Left ventricle myocardium inferior (tissue), 1 donor: ENCODE results near the gene IQSEC2. TPM values are rescaled to one million over a fixed set of nuclear protein-coding genes. Genes with fewer than 3 reads are reported as not detected.

ENCODE experiments used
- DNase-seq: peaks from one replicate; pipeline ENCODE4 v3.0.0-alpha.2; 2020
- H3K27ac ChIP-seq: fragments of 200-600 bp; replicated peaks from 2 replicates; pipeline ENCODE4 v1.8.0; 2021
- H3K27me3 ChIP-seq: fragments of 200-600 bp; 2 replicates; pipeline ENCODE4 v1.8.0; 2021; ENCODE audit warnings: low read depth
- H3K36me3 ChIP-seq: fragments of 200-600 bp; 2 replicates; pipeline ENCODE4 v1.8.0; 2021
- H3K4me1 ChIP-seq: fragments of 200-600 bp; 2 replicates; pipeline ENCODE4 v1.8.0; 2021
- H3K4me3 ChIP-seq: fragments of 200-600 bp; 2 replicates; pipeline ENCODE4 v1.8.0; 2021; ENCODE audit warnings: mild to moderate bottlenecking, moderate library complexity
- H3K9me3 ChIP-seq: fragments of 200-600 bp; replicated peaks from 2 replicates; pipeline ENCODE4 v1.8.0; 2021
- intact Hi-C: fragments of 100-400 bp; cut with micrococcal nuclease; formaldehyde crosslinking; loops from one replicate; pipeline ENCODE4 v1.11.0; 2022
- total RNA-seq: library from RNA; stranded (reverse); fragmentation: NEBNext Ultra II Directional; extraction: Animal tissue kit (Norgen Biotek cat#: 25700); gene quantifications from one replicate; pipeline ENCODE4 v1.2.1, GENCODE V29; 2021
- TF ChIP-seq, protein P1 (sequence below): fragments of 200-600 bp; IDR thresholded peaks from 2 replicates; pipeline ENCODE4 v1.8.0; 2021; ENCODE audit warnings: antibody characterized with exemption, mild to moderate bottlenecking, borderline replicate concordance
- donor health status: DM: no; HTN: yes; CAD: no; lungs with severe emphysema.

IQSEC2 gene
- total RNA-seq, 1 donor from 2014 or later, result 17.1 TPM

DNA sequence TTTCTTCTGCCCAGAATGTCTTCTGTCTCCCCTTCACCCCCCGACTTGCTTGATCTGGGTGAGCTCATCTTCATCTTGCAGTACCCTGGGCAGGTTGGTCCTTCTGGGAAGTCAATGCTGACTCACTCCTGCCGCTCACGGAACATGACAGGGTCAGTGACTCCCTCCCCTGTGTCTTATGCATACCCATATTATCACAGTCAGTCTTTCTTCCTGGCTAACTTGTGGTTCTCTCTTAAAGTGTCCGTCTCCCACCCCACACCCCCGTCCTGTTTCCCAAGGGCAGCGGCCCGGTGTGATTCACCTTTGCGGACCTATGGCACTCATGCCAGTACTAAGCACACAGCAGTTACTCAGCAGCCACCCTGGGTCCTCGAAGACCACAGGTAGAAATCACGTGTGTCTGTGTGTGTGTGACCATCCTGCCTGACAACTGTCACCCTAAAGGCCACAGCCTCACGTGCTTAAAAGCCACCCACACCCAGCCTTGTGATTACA lies 17.7 kb downstream of the IQSEC2 start:
- Histone ChIP-seq H3K36me3 (no peaks in the 10 kb centered on the region), H3K27me3 (no peaks in the 10 kb centered on the region), H3K4me1 (no peaks in the 10 kb centered on the region), H3K27ac (no peak overlapping the region), H3K4me3 (no peak overlapping the region), H3K9me3 (no peaks in the 10 kb centered on the region)
- TF ChIP-seq, protein P1, sequence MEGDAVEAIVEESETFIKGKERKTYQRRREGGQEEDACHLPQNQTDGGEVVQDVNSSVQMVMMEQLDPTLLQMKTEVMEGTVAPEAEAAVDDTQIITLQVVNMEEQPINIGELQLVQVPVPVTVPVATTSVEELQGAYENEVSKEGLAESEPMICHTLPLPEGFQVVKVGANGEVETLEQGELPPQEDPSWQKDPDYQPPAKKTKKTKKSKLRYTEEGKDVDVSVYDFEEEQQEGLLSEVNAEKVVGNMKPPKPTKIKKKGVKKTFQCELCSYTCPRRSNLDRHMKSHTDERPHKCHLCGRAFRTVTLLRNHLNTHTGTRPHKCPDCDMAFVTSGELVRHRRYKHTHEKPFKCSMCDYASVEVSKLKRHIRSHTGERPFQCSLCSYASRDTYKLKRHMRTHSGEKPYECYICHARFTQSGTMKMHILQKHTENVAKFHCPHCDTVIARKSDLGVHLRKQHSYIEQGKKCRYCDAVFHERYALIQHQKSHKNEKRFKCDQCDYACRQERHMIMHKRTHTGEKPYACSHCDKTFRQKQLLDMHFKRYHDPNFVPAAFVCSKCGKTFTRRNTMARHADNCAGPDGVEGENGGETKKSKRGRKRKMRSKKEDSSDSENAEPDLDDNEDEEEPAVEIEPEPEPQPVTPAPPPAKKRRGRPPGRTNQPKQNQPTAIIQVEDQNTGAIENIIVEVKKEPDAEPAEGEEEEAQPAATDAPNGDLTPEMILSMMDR, result no peak
- intact Hi-C loops, result no loop called here
- DNase-seq, result no peak

DNA sequence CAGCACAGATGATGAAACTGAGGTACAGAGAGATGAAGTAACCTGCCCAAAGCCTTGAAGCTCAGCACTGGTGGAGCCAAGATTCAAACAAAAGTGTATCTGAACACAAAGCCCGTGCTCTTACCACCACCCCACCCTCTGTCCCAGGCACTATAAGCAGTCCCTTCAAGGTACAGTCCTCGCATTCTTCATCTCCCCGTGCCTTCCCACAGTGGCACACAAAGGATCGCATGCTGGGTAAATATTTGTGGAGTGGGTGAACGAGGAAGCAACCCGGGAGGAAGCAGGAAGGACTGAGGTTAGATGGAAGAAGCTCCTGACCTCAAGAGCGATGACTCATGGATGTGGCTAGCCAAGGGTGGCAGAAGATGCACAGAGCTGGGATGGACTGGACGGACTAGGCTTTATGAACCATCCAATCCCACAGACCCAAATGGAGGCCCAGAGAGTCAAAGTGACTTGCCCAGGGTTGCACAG lies 18.4 kb downstream of the IQSEC2 start:
- intact Hi-C loops, result no loop called here
- TF ChIP-seq, protein P1, result no peak
- no peaks in the 10 kb centered on the region for H3K9me3 ChIP-seq
- no peak for DNase-seq
- no peak overlapping the region for H3K4me3 ChIP-seq
- H3K4me1 ChIP-seq, result no peaks in the 10 kb centered on the region
- H3K27me3 ChIP-seq, result no peaks in the 10 kb centered on the region
- no peaks in the 10 kb centered on the region for H3K36me3 ChIP-seq
- H3K27ac ChIP-seq, result no peak overlapping the region

DNA sequence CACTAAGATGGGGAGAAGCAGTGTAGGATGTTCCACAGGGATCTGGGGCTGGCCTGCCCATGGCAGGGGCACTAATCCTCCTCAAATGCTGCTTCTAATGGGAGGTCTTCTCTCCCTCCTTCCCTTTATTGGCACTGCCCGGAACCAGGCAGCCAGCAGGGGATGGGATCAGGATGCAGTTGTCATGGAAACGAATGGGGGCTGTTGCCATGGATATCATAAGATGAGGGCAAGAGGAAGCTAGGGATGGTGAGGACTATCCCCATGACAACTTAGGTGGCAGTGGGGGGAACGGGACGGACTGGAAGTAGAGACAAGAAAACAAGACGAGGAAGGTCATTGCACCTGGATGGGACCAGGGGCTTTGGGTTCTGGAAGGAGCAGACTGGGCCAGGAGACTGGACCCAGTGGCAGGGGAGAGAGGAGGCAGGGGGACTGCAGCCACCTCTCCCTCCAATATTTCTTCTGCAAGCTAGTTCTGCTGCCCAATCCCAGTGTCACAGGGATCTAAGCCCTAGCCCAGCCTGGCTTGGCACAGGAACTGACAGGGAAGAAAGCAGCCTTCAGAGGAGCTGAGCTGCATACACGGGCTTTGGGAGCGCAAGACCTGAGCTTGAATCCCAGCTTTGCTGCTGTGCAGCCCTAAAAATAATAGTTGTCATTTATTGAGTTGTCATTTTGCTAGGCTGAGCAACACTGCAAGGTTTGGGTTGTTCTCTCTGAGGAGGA lies 19.0 kb downstream of the IQSEC2 start:
- H3K27ac ChIP-seq, result no peak overlapping the region
- H3K4me1 ChIP-seq, result no peaks in the 10 kb centered on the region
- H3K9me3 ChIP-seq, result no peaks in the 10 kb centered on the region
- DNase-seq, result no peak
- H3K36me3 ChIP-seq, result no peaks in the 10 kb centered on the region
- intact Hi-C loops, result no loop called here
- no peaks in the 10 kb centered on the region for H3K27me3 ChIP-seq
- no peak overlapping the region for H3K4me3 ChIP-seq
- TF ChIP-seq, protein P1, result no peak

DNA sequence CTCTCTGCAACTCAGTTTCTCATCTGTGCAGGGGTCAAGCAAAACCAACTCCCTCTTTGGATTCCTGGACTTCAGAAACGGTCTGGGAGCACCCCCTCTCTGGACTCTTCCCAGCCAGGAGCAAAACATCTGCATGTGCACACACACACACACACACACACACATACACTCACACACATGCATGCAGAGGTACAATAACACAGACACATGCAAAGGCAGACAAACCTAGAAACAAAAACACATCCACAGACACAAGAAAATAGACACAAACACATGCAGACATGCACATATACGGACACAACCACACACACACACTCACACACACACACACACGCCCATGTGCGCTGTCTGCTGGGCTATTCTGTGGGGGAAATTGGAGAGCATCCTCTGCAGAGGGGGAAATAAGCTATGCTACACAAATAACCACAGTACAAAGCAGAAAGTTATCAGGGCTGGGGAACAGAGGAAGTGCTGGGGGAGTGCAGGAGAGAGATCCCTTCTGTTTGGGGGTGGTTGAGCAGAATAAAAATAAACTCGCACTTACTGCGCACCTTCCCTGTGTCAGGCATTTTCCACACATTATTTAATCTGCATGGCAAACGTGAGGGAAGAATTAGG lies 19.9 kb downstream of the IQSEC2 start:
- TF ChIP-seq, protein P1, result no peak
- no peaks in the 10 kb centered on the region for H3K4me1 ChIP-seq
- no peak overlapping the region for H3K27ac ChIP-seq
- DNase-seq, result no peak
- H3K27me3 ChIP-seq, result no peaks in the 10 kb centered on the region
- intact Hi-C loops, result no loop called here
- H3K4me3 ChIP-seq, result no peak overlapping the region
- H3K36me3 ChIP-seq, result no peaks in the 10 kb centered on the region
- no peaks in the 10 kb centered on the region for H3K9me3 ChIP-seq

DNA sequence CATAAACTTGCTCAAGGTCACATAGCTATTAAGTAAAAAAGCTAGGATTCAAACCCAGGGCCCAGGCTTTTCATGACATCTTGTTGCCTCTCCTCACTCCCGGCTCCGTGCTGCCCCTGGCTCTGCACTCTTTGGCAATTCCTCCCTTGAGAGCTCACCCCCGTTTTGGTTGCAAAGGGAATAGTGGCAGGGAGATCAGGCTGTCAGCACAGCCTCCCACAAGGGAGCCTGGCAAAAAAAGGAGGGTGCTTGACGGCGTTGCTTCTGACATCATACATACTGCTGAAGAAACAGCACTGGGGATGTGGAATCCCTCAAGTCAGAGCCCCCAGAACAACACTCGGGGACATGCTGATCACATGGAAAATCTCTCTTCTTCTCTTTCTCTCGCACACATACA lies 20.5 kb downstream of the IQSEC2 start:
- TF ChIP-seq, protein P1, result no peak
- no peaks in the 10 kb centered on the region for H3K4me1 ChIP-seq
- no peak overlapping the region for H3K4me3 ChIP-seq
- no peaks in the 10 kb centered on the region for H3K9me3 ChIP-seq
- DNase-seq, result no peak
- no peak overlapping the region for H3K27ac ChIP-seq
- intact Hi-C loops, result no loop called here
- H3K27me3 ChIP-seq, result no peaks in the 10 kb centered on the region
- no peaks in the 10 kb centered on the region for H3K36me3 ChIP-seq
